BJ (cell line): ENCODE measurements around the gene GPR132. TPM values are rescaled to one million over a fixed set of nuclear protein-coding genes. Genes with fewer than 3 reads are reported as not detected.
A peak's percentile ranks its signal among the peaks of the same experiment; 100 is the strongest.

Source experiments
- CTCF ChIA-PET: fragments of 350-600 bp; formaldehyde crosslinking; extraction: SDS; loops from one replicate; lab custom pipeline; 2021; ENCODE audit warnings: antibody characterized with exemption, inconsistent platforms; lab: Yijun Ruan, JAX
- POLR2A ChIA-PET: fragments of 300-600 bp; sonication (Branson Sonifier 250); formaldehyde crosslinking; extraction: SDS; loops from one replicate; lab custom pipeline; 2021; ENCODE audit warnings: antibody characterized with exemption; lab: Charles Lee
- DNase-seq: peaks from one replicate; pipeline ENCODE4 v3.0.0-alpha.2; 2011; ENCODE audit warnings: low read depth
- H3K27me3 ChIP-seq: 2 replicates; pipeline ENCODE4 v1.6.0; 2011; ENCODE audit warnings: low read length; ENCODE audit not compliant: control insufficient read depth, insufficient read depth
- H3K36me3 ChIP-seq: 2 replicates; pipeline ENCODE4 v1.5.1; 2011; ENCODE audit warnings: low read length; ENCODE audit not compliant: control insufficient read depth, insufficient read depth
- H3K4me3 ChIP-seq: 2 replicates; pipeline ENCODE4 v1.5.1; 2011; ENCODE audit warnings: low read depth, mild to moderate bottlenecking, control low read depth, low read length
- polyA plus RNA-seq: library from polyadenylated mRNA; depleted of rRNA; stranded (reverse); fragments of >200 nt; gene quantifications from 2 replicates; pipeline ENCODE4 v1.2.3, GENCODE V29; 2011
- TF ChIP-seq, protein P1 (sequence below): IDR thresholded peaks from 2 replicates; pipeline ENCODE4 v1.5.1; 2011; ENCODE audit warnings: low read depth, mild to moderate bottlenecking, control low read depth, inconsistent platforms, low read length, moderate library complexity; ENCODE audit not compliant: insufficient read depth

GPR132 gene
- polyA plus RNA-seq, 1 experiment: 0.13 TPM

DNA sequence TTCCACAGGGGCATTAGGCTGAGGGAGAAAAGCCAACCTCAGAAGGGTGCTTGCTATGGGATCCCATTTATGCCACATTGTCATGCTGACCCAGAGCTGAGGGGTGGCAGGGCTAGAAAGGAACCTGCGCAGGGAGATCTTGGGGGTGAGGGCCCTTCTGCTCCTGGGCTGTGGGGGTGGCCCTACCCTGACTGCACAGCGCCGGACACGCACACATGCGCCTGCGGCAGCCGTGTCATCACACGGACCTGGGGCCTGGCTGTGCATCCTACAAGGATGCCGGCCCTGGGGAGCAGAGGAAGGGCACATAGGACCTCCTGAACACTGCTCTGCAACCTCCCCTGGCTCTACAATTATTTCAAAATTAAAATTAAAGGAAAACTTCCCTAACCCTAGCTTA, 51.2 kb downstream of the GPR132 start:
- H3K36me3 ChIP-seq: peaks cover 10% of the 10 kb centered on the region
- no peak for DNase-seq
- no peak overlapping the region for H3K4me3 ChIP-seq
- H3K27me3 ChIP-seq: no peaks in the 10 kb centered on the region
- TF ChIP-seq, protein P1, sequence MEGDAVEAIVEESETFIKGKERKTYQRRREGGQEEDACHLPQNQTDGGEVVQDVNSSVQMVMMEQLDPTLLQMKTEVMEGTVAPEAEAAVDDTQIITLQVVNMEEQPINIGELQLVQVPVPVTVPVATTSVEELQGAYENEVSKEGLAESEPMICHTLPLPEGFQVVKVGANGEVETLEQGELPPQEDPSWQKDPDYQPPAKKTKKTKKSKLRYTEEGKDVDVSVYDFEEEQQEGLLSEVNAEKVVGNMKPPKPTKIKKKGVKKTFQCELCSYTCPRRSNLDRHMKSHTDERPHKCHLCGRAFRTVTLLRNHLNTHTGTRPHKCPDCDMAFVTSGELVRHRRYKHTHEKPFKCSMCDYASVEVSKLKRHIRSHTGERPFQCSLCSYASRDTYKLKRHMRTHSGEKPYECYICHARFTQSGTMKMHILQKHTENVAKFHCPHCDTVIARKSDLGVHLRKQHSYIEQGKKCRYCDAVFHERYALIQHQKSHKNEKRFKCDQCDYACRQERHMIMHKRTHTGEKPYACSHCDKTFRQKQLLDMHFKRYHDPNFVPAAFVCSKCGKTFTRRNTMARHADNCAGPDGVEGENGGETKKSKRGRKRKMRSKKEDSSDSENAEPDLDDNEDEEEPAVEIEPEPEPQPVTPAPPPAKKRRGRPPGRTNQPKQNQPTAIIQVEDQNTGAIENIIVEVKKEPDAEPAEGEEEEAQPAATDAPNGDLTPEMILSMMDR: no peak
- CTCF ChIA-PET: interaction anchor here (1.3 to 2.9 kb wide), 2 partner anchors 10 to 32 kb away, joined by 5 to 13 read pairs; no protein-coding TSS in a partner anchor
- POLR2A ChIA-PET: no interaction called here

DNA sequence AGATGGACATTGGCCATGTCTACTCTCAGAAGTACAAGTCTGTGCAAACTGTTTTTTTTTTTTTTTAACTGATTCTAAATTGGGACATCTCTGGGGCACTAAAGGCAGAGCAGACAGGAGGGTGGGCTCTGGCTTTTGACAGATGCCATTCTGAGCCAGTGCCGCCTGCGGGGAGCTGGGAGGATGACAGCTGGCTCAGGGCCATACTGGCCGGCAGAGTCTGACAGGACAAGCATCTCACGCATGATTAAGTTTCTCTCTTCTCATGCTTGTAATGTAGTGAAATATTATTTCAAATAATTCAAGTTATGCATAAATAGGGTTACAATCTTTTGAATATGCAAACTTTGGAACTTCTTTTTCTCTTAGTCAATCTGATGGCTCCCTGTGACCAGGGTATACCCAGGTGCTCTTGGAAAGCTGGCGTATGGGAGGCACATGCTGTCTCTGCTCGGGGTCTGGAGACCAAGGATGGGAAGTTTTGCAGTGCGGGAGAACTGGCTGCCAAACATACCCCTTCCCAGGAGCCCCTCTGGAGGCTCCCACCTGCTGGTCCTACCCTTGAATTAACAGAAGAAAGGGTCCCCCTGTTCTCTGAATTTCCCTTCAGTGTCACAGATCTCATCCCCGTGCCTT, 52.0 kb downstream of the GPR132 start:
- Histone ChIP-seq H3K4me3 (no peak overlapping the region), H3K36me3 (peaks cover 10% of the 10 kb centered on the region), H3K27me3 (no peaks in the 10 kb centered on the region)
- DNase-seq: no peak
- POLR2A ChIA-PET: no interaction called here
- TF ChIP-seq, protein P1: no peak
- CTCF ChIA-PET: interaction anchor here (0.7 to 3.4 kb wide), 6 partner anchors 9 to 77 kb away, joined by 3 to 13 read pairs (median 5); no protein-coding TSS in a partner anchor

DNA sequence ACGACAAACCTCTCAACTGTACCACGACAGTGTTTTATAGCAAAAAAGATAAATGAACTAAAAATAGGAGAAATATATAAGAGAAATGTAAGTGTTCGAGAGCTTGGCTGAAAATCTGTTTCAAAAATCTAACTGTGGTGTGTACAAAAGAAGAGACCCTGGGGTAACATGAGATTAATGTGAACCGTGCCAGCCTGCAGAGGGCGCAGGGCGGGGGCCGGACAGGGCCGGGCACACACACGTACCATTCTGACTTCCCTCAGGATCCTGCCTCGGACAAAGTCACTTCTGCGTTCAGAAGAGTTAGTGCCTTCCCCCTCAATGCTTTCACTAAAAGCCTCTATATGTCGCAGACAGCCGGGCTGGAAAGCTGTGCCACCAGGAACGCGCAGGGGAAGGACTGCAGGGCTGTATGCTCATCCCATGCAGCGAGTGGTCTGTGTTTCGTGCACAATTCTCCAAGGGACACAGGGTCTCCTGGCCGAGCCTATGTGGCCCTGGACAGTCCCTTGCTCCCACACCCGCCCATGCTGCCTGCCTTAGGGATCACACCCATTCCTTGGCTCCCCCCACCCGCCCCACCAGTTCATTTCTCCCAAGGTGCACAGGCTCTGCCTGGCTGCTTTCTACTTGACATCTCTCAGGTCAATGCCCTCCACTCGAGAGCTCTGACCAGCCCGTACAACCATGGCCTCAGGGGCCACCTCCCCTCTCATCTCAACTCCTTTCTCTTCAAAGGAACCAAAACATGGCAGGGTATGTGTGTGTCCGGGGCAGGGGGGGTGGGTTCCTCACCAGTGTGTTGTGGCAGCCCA, 52.9 kb downstream of the GPR132 start:
- TF ChIP-seq, protein P1: peak; percentile 39; the same call in 1 of the 2 replicates
- ChIA-PET POLR2A (no interaction called here), CTCF (interaction anchor here (0.6 to 3.4 kb wide), 7 partner anchors 13 to 78 kb away, joined by 3 to 13 read pairs (median 4); no protein-coding TSS in a partner anchor)
- H3K27me3 ChIP-seq: no peaks in the 10 kb centered on the region
- H3K36me3 ChIP-seq: peaks cover 10% of the 10 kb centered on the region
- no peak overlapping the region for H3K4me3 ChIP-seq
- DNase-seq: no peak

DNA sequence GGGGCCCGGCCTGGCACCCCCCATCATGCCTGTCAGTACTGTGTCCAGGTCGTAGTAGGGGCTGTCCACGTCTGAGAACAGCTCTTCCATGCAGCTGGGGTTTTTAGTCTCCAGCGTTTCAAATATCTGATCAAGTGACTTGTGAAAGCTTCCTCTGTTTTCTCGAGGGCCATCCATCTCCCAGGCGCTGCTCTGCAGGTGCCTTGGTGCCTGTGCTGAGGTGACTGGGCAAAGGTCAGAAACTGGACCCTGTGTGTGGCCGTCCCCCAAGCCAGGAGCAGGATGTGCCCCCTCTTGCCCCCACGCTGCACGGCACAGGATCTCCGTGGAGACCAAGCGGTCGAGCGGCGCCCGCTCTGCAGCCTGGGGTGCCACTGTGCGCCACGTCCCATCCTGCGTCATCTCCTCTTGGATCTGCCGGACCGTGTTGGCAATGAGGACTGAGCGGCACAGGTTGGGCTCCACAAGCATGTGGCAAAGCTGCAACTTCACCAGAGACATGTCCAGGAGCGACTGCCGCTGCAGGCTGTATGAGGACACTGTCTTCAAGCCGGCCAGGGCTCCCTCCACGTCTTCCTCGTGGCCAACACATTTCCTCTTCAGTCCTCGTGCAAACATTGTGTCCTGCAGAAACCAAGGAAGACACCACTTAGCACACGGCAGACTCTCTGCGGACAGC, 53.8 kb downstream of the GPR132 start:
- POLR2A ChIA-PET: no interaction called here
- Histone ChIP-seq H3K27me3 (no peaks in the 10 kb centered on the region), H3K36me3 (peaks cover 10% of the 10 kb centered on the region), H3K4me3 (no peak overlapping the region)
- CTCF ChIA-PET: interaction anchor here (0.6 to 3.4 kb wide), 4 partner anchors 12 to 38 kb away, joined by 3 to 8 read pairs (median 4); no protein-coding TSS in a partner anchor
- TF ChIP-seq, protein P1: no peak
- DNase-seq: no peak
